ENCODE data around the gene HMCN1. TPM values are rescaled to one million over a fixed set of nuclear protein-coding genes. Genes with fewer than 3 reads are reported as not detected.

The HMCN1 gene
- total RNA-seq, 1 donor from 2014 or later: 0.25 TPM

DNA sequence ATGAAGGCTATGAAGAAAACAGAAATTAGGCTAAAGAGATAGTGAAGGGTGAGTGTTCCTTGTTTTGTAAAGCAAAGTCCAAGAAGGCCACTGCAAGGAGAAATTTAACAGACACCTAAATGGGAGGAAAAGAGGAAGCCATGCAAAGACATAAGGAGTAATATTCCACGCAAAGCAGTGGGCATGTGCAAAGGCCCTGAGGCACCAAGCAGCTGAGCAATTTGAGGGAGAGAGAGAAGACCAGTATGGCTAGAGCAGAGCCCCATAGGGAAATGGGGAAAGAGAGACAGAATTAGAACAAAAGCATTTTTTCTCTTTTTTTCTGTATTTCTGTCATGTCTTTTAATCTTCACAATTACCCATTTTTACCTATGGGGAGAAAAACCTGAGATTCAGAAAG lies 486.7 kb downstream of the HMCN1 start:
- intact Hi-C loops (cut with micrococcal nuclease): no loop called here

DNA sequence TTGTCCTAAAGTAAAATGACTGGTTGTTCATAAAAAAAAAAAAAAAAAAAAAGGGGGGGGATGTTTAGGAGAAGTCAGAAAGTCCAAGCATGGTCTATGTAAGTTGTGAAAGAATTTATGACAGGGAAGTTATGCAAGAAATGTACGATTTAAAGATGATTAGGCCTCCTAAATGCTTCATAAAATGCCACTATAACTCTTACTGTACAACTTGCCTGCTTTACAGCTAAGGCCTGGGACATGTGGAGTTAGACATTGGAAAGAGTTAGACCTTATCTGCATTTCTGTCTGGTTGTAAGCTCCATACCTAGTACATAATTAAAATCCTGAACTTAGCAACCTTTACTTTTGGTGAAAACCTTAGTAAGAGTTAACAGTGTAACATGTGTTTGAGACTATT lies 490.9 kb downstream of the HMCN1 start:
- intact Hi-C loops (cut with micrococcal nuclease): no loop called here

DNA sequence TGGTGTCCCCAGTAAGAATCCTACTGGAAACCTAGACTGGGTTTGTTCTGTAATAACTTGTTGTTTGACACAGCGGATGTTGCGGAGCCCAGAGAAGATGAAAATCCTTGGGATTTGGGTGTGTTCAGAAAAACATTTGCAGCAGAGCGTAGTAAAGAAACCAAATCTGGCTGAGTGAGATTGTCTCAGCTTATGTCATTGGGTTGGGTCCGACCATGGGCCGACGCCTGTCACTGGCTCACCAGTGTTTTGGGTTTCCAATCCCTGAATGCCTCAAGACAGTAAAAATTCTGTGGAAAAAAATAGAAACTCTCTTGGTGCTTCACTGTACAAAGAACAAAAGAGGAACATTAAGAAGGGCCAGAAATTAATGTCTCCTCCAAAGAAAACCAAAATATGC lies 494.6 kb downstream of the HMCN1 start:
- intact Hi-C loops (cut with micrococcal nuclease): no loop called here

DNA sequence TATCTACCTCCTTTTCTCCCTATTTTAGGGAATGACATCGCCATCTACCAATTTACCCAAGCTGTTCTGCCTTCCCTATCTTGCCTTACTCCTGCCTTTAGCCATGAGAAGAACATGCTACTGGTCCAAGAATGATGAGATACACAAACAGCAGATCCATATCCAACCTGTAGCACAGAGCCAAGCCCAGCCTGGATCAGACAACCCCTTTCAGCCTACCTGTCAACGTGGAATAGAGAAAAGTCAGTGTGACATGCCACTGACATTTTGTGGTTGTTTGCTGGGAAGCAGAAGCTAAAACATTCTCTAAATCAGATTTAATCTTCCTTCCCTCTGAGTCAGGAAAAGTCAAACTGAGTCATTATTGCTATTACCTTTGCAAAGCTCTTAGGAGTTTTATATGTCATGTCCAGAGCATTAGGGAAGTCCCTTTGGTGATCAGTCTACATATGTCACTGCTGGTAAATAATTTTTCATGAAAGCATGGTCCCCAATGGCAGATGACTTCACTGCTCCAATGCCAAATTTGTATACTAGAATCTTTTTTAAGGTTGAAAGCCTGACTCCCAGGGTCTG lies 497.8 kb downstream of the HMCN1 start:
- intact Hi-C loops (cut with micrococcal nuclease): no loop called here

DNA sequence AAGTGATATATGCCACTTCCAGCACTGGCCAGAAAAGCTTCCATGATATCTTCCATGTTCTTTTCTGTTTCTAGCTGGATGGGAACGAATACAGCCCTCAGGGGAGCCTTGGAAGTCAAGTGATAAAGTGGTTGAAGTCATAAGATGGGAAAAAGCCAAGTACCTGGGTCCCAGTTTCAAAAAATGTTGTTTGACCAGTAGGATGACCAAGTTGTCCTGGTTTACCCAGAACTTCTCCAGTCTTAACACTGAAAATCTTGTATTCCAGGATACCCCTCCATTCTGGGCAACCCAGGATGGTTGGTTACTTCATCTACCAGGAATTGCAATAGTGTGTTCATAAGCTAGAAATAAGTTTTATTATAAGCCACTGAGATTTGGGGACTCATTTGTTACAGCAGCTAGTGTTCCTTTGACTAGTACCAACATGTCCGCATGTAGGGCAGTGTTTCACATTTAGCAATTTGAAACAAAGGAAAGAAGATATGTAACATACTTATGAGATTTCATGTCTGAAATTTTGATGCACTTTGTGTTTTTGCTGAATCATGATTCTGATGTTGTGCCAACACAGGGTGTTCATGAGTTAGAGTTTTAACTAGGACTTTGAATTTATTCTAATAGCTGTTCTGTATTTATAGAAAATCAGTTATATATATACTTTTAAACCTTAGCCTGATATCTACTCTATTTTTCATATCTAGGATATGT lies 500.9 kb downstream of the HMCN1 start:
- intact Hi-C loops (cut with micrococcal nuclease): no loop called here

DNA sequence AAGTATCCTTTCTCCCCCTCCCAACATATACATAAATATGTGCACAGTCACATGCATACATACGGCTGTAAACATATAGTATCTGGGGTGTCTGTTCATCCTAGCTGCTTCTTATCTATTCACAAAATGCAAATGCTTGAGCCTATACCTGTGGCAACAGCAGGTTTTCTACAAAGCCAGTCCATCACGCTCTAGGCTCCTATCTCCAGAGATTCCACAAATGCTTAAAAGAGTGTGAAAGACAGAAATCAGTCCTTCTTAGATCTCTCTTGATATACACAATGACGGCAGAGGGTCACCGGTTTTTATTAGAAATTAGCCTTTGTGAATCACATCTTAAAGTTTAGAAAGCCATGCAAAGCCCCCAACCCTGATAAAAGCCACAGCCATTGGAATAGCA lies 501.5 kb downstream of the HMCN1 start:
- intact Hi-C loops (cut with micrococcal nuclease): no loop called here

DNA sequence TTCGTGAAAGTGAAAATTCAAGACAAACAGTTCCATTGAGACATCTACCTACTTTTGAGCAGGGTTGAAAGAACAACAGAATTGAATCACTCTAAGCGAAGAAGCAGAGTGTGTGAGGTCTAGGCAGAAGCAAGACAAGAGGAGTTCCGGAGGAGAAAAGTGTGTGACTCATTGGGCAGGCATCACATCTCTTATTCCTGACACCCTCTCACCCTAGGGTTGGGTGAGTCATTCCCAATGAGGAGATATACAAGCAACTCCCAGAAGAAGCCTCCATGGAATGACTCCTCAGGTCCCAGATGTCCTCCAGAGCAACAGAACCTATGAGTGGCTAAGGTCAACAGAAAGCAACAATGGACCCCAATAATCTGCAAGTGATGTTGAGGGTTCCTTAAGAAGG lies 502.7 kb downstream of the HMCN1 start:
- intact Hi-C loops (cut with micrococcal nuclease): no loop called here

DNA sequence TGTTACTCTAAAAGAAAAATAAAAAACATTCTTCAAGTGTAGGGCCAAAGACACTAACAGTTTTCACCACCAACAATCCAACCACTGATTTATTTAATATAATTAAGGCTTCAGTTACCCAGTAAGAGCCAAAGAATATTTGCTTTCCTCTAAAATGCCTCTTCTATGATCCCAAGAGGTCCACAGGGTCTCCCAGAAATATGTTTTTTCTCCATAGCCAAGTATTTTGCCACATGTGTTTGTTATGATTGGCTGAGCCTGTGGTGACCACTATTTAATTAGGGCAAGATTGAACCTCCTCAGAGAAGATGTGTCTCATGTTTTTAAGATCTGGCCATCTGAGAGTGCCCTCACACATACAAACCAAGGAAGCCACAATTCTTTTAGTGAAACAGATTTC lies 505.0 kb downstream of the HMCN1 start:
- intact Hi-C loops (cut with micrococcal nuclease): no loop called here

DNA sequence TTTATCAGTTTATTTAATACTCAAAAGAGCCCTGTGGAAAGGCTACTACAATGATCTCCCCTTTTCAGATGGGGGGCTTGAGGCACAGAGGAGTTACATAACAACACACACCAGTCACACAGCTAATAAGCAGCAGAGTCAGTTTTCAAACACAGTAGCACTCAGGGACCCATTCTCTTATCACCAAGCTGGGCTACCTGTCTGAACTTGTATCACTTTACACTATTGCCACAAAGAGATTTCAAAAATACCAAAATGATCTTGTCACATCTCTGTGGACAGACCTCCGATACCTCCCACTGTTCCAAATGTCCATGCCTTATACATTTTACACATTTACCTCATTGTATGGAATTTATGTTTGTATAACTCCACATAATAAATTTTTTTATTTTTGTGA lies 506.2 kb downstream of the HMCN1 start:
- intact Hi-C loops (cut with micrococcal nuclease): no loop called here
